SK-N-SH treated with all-trans-retinoic acid at 6 μM for 48 hours (cell line): ENCODE data around the gene DOK4.

Source experiments
- ATAC-seq: fragments of 200-7000 bp; cut with Tn5 transposase; 3 replicates; pipeline ENCODE4 v1.9.1; 2020; ENCODE audit warnings: mild to moderate bottlenecking, moderate library complexity
- ARNTL ChIP-seq: fragments of 450-650 bp; formaldehyde crosslinking; IDR thresholded peaks from 2 replicates; pipeline ENCODE4 v1.5.0; 2020; ENCODE audit warnings: low read depth, mild to moderate bottlenecking, moderate library complexity, borderline replicate concordance
- BACH2 ChIP-seq: fragments of 250-450 bp; sonication (Bioruptor Pico); IDR thresholded peaks from 2 replicates; pipeline ENCODE4 v1.9.0; 2021; ENCODE audit warnings: mild to moderate bottlenecking, borderline replicate concordance
- CSDC2 ChIP-seq: fragments of 250-450 bp; sonication (Bioruptor Pico); IDR thresholded peaks from 2 replicates; pipeline ENCODE4 v1.5.0; 2020; ENCODE audit warnings: mild to moderate bottlenecking, moderate library complexity
- ESRRG ChIP-seq: fragments of 250-450 bp; sonication (Bioruptor Pico); IDR thresholded peaks from 2 replicates; pipeline ENCODE4 v1.6.1; 2021; ENCODE audit warnings: mild to moderate bottlenecking
- GLIS3 ChIP-seq: fragments of 250-450 bp; sonication (Bioruptor Pico); IDR thresholded peaks from 2 replicates; pipeline ENCODE4 v1.5.0; 2020; ENCODE audit warnings: mild to moderate bottlenecking, moderate library complexity
- OSR1 ChIP-seq: fragments of 250-450 bp; sonication (Bioruptor Pico); IDR thresholded peaks from 2 replicates; pipeline ENCODE4 v1.8.0; 2022; ENCODE audit warnings: moderate library complexity, mild to moderate bottlenecking, inconsistent platforms
- PPARA ChIP-seq: fragments of 250-450 bp; sonication (Bioruptor Pico); IDR thresholded peaks from 2 replicates; pipeline ENCODE4 v1.5.0; 2020; ENCODE audit warnings: mild to moderate bottlenecking, borderline replicate concordance
- RARB ChIP-seq: fragments of 250-450 bp; sonication (Bioruptor Pico); IDR thresholded peaks from 2 replicates; pipeline ENCODE4 v1.8.0; 2021; ENCODE audit warnings: mild to moderate bottlenecking, moderate library complexity
- SNAI2 ChIP-seq: fragments of 250-450 bp; sonication (Bioruptor Pico); IDR thresholded peaks from 2 replicates; pipeline ENCODE4 v1.5.0; 2020; ENCODE audit warnings: mild to moderate bottlenecking, moderate library complexity
- ZFP3 ChIP-seq: fragments of 250-450 bp; sonication (Bioruptor Pico); IDR thresholded peaks from 2 replicates; pipeline ENCODE4 v1.5.0; 2020; ENCODE audit warnings: mild to moderate bottlenecking, moderate library complexity
- ZFP30 ChIP-seq: fragments of 450-650 bp; formaldehyde crosslinking; IDR thresholded peaks from 2 replicates; pipeline ENCODE4 v1.5.0; 2022; ENCODE audit warnings: mild to moderate bottlenecking, moderate library complexity
- ZNF565 ChIP-seq: fragments of 450-650 bp; formaldehyde crosslinking; conservative IDR thresholded peaks from 2 replicates; pipeline ENCODE4 v1.5.0; 2020; ENCODE audit warnings: low read depth, mild to moderate bottlenecking, moderate library complexity
- ZNF70 ChIP-seq: fragments of 450-650 bp; formaldehyde crosslinking; IDR thresholded peaks from 2 replicates; pipeline ENCODE4 v1.5.0; 2020; ENCODE audit warnings: mild to moderate bottlenecking, moderate library complexity
- ZNF8 ChIP-seq: fragments of 450-650 bp; formaldehyde crosslinking; IDR thresholded peaks from 2 replicates; pipeline ENCODE4 v1.5.0; 2020; ENCODE audit warnings: mild to moderate bottlenecking, moderate library complexity
- TF ChIP-seq, protein P1 (sequence below): fragments of 250-450 bp; sonication (Bioruptor Pico); IDR thresholded peaks from 2 replicates; pipeline ENCODE4 v1.5.0; 2020; ENCODE audit warnings: mild to moderate bottlenecking, moderate library complexity
- TF ChIP-seq, protein P2 (sequence below): fragments of 250-450 bp; sonication (Bioruptor Pico); IDR thresholded peaks from 2 replicates; pipeline ENCODE4 v1.8.0; 2021; ENCODE audit warnings: low read depth, mild to moderate bottlenecking, moderate library complexity, borderline replicate concordance
- TF ChIP-seq, protein P3 (sequence below): fragments of 250-450 bp; sonication (Bioruptor Pico); IDR thresholded peaks from 2 replicates; pipeline ENCODE4 v1.5.1; 2020; ENCODE audit warnings: low read depth, mild to moderate bottlenecking, moderate library complexity
- TF ChIP-seq, protein P4 (sequence below): fragments of 250-450 bp; sonication (Bioruptor Pico); IDR thresholded peaks from 2 replicates; pipeline ENCODE4 v1.8.0; 2020; ENCODE audit warnings: mild to moderate bottlenecking, moderate library complexity, borderline replicate concordance
- TF ChIP-seq, protein P5 (sequence below): fragments of 250-450 bp; sonication (Bioruptor Pico); IDR thresholded peaks from 2 replicates; pipeline ENCODE4 v1.5.1; 2021; ENCODE audit warnings: mild to moderate bottlenecking, moderate library complexity

DOK4 gene

DNA sequence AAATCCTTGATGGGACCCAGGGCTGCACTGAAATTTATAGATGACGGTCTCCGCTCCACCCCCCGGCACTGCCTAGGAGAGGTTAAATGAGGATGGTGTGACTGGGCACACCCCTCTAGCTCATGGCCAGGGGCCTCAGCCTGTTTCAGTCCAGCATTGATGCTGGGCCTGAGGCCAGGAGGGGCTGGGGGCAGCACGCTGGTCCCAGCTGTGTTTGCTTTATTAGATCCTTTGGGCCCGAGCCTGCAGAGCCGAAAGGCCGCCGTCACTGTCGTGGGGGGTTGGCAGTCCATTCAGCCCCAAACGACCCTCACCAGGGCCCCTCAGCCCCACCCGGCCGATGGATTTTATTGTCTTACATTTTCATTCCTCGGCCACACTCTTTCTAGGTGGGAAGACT lies 10.8 kb upstream of the DOK4 start:
- ATAC-seq, result no peak
- no peak for TF ChIP-seq ZFP3 (CRISPR knock-in tag)
- no peak for TF ChIP-seq SNAI2 (CRISPR knock-in tag)
- TF ChIP-seq, all 23 proteins: peak for 0

DNA sequence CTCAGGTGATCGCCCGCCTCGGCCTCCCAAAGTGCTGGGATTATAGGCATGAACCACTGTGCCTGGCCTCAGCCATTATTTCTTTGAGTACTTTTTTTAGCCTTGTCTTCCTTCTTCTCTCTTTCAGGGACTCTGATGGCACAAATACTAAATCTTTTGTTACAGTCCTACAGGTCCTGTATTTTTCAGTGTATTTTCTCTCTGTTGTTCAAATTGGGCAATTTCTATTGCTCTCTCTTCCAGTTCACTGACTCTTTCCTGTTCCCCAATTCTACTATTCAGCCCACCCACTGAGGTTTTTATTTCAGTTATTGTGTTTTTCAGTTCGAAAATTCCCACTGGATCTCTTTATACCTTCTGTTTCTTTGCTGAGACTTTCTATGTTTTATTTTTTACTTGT lies 7.5 kb upstream of the DOK4 start:
- no peak for ATAC-seq
- TF ChIP-seq, protein P1, sequence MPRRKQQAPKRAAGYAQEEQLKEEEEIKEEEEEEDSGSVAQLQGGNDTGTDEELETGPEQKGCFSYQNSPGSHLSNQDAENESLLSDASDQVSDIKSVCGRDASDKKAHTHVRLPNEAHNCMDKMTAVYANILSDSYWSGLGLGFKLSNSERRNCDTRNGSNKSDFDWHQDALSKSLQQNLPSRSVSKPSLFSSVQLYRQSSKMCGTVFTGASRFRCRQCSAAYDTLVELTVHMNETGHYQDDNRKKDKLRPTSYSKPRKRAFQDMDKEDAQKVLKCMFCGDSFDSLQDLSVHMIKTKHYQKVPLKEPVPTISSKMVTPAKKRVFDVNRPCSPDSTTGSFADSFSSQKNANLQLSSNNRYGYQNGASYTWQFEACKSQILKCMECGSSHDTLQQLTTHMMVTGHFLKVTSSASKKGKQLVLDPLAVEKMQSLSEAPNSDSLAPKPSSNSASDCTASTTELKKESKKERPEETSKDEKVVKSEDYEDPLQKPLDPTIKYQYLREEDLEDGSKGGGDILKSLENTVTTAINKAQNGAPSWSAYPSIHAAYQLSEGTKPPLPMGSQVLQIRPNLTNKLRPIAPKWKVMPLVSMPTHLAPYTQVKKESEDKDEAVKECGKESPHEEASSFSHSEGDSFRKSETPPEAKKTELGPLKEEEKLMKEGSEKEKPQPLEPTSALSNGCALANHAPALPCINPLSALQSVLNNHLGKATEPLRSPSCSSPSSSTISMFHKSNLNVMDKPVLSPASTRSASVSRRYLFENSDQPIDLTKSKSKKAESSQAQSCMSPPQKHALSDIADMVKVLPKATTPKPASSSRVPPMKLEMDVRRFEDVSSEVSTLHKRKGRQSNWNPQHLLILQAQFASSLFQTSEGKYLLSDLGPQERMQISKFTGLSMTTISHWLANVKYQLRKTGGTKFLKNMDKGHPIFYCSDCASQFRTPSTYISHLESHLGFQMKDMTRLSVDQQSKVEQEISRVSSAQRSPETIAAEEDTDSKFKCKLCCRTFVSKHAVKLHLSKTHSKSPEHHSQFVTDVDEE, result no peak
- TF ChIP-seq ZNF565 (CRISPR knock-in tag), result no peak
- TF ChIP-seq, protein P2, sequence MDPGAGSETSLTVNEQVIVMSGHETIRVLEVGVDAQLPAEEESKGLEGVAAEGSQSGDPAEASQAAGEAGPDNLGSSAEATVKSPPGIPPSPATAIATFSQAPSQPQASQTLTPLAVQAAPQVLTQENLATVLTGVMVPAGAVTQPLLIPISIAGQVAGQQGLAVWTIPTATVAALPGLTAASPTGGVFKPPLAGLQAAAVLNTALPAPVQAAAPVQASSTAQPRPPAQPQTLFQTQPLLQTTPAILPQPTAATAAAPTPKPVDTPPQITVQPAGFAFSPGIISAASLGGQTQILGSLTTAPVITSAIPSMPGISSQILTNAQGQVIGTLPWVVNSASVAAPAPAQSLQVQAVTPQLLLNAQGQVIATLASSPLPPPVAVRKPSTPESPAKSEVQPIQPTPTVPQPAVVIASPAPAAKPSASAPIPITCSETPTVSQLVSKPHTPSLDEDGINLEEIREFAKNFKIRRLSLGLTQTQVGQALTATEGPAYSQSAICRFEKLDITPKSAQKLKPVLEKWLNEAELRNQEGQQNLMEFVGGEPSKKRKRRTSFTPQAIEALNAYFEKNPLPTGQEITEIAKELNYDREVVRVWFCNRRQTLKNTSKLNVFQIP (CRISPR knock-in tag), result no peak
- no peak for TF ChIP-seq GLIS3 (CRISPR knock-in tag)
- no peak for TF ChIP-seq ESRRG (CRISPR knock-in tag)
- TF ChIP-seq, protein P3, sequence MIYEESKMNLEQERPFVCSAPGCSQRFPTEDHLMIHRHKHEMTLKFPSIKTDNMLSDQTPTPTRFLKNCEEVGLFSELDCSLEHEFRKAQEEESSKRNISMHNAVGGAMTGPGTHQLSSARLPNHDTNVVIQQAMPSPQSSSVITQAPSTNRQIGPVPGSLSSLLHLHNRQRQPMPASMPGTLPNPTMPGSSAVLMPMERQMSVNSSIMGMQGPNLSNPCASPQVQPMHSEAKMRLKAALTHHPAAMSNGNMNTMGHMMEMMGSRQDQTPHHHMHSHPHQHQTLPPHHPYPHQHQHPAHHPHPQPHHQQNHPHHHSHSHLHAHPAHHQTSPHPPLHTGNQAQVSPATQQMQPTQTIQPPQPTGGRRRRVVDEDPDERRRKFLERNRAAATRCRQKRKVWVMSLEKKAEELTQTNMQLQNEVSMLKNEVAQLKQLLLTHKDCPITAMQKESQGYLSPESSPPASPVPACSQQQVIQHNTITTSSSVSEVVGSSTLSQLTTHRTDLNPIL, result no peak
- no peak for TF ChIP-seq SNAI2 (CRISPR knock-in tag)
- no peak for TF ChIP-seq ZNF70
- TF ChIP-seq BACH2 (CRISPR knock-in tag), result no peak
- no peak for TF ChIP-seq RARB (CRISPR knock-in tag)
- TF ChIP-seq, all 23 proteins: peak for 0

DNA sequence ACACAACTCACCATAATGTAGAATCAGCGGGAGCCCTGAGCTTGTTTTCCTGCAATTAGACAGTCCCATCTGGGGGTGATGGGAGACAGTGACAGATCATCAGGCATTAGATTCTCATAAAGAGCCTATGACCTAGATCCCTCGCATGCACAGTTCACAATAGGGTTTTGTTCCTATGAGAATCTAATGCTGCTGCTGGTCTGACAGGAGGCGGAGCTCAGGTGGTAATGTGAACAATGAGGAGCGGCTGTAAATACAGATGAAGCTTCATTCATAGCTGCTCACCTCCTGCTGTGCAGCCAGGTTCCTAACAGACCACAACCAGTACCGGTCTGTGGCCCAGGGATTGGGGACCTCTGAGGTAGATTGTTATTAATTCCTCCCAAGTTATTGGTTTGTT lies 2.9 kb upstream of the DOK4 start:
- TF ChIP-seq, protein P4, sequence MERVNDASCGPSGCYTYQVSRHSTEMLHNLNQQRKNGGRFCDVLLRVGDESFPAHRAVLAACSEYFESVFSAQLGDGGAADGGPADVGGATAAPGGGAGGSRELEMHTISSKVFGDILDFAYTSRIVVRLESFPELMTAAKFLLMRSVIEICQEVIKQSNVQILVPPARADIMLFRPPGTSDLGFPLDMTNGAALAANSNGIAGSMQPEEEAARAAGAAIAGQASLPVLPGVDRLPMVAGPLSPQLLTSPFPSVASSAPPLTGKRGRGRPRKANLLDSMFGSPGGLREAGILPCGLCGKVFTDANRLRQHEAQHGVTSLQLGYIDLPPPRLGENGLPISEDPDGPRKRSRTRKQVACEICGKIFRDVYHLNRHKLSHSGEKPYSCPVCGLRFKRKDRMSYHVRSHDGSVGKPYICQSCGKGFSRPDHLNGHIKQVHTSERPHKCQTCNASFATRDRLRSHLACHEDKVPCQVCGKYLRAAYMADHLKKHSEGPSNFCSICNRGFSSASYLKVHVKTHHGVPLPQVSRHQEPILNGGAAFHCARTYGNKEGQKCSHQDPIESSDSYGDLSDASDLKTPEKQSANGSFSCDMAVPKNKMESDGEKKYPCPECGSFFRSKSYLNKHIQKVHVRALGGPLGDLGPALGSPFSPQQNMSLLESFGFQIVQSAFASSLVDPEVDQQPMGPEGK (CRISPR knock-in tag), result no peak
- TF ChIP-seq BACH2 (CRISPR knock-in tag) (no peak), ZNF565 (CRISPR knock-in tag) (no peak), GLIS3 (CRISPR knock-in tag) (no peak), ARNTL (CRISPR knock-in tag) (no peak), SNAI2 (CRISPR knock-in tag) (no peak), CSDC2 (CRISPR knock-in tag) (no peak), ZNF70 (no peak), ZFP30 (no peak), OSR1 (CRISPR knock-in tag) (no peak), ZNF8 (CRISPR knock-in tag) (no peak), RARB (CRISPR knock-in tag) (no peak), PPARA (no peak), ZFP3 (CRISPR knock-in tag) (no peak)
- TF ChIP-seq, protein P3, result no peak
- TF ChIP-seq, protein P5, sequence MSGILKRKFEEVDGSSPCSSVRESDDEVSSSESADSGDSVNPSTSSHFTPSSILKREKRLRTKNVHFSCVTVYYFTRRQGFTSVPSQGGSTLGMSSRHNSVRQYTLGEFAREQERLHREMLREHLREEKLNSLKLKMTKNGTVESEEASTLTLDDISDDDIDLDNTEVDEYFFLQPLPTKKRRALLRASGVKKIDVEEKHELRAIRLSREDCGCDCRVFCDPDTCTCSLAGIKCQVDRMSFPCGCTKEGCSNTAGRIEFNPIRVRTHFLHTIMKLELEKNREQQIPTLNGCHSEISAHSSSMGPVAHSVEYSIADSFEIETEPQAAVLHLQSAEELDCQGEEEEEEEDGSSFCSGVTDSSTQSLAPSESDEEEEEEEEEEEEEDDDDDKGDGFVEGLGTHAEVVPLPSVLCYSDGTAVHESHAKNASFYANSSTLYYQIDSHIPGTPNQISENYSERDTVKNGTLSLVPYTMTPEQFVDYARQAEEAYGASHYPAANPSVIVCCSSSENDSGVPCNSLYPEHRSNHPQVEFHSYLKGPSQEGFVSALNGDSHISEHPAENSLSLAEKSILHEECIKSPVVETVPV, result no peak
- ATAC-seq, result no peak
